Stomach smooth muscle (tissue), 2 donors: ENCODE data around the gene INTS7.
"Not testable (repeated sequence)": the region's sequence is repeated elsewhere in the genome, so short reads cannot be mapped to it uniquely, and the experiment has no call there.

ENCODE experiments used
- H3K27ac ChIP-seq: one replicate; pipeline ENCODE4 v1.7.0; 2013; ENCODE audit warnings: mild to moderate bottlenecking, low read length, inconsistent platforms
- H3K27me3 ChIP-seq, 2 donors: one replicate each; pipeline ENCODE4 v1.7.0; 2013; ENCODE audit warnings: low read length in 2 of 2; ENCODE audit not compliant: insufficient read depth in 2 of 2, control insufficient read depth in 1 of 2
- H3K36me3 ChIP-seq, 2 donors: one replicate each; pipeline ENCODE4 v1.7.0; 2013; ENCODE audit warnings: low read length in 2 of 2; ENCODE audit not compliant: control insufficient read depth in 2 of 2, insufficient read depth in 2 of 2
- H3K4me1 ChIP-seq: one replicate; pipeline ENCODE4 v1.7.0; 2013; ENCODE audit warnings: low read length; ENCODE audit not compliant: control insufficient read depth, insufficient read depth
- H3K4me3 ChIP-seq, 2 donors: one replicate each; pipeline ENCODE4 v1.7.0; 2013; ENCODE audit warnings: low read length in 2 of 2
- H3K9ac ChIP-seq, 2 donors: one replicate each; pipeline ENCODE4 v1.7.0; 2013; ENCODE audit warnings: low read length in 2 of 2, mild to moderate bottlenecking in 1 of 2
- H3K9me3 ChIP-seq, 2 donors: one replicate each; pipeline ENCODE4 v1.7.0; 2013; ENCODE audit warnings: low read length in 2 of 2; ENCODE audit not compliant: control insufficient read depth in 2 of 2
- donor health status: healthy.
- donor health status: Pancreatic carcinoma.

INTS7 gene

GRCh38 chr1:211948377-211948776 lies 87.0 kb downstream of the INTS7 start:
- no peak overlapping the region for H3K27ac ChIP-seq
- no peak overlapping the region for H3K4me3 ChIP-seq
- no peaks in the 10 kb centered on the region for H3K9me3 ChIP-seq
- no peaks in the 10 kb centered on the region for H3K4me1 ChIP-seq
- H3K27me3 ChIP-seq = no peaks in the 10 kb centered on the region
- no peak overlapping the region for H3K9ac ChIP-seq
- H3K36me3 ChIP-seq = peaks cover 0 to 2% of the 10 kb centered on the region in 2 donors

GRCh38 chr1:211947396-211948295 lies 87.7 kb downstream of the INTS7 start:
- Histone ChIP-seq H3K4me3 (no peak overlapping the region), H3K9ac (no peak overlapping the region), H3K9me3 (no peaks in the 10 kb centered on the region), H3K27ac (no peak overlapping the region), H3K36me3 (peaks cover 0 to 2% of the 10 kb centered on the region in 2 donors), H3K4me1 (no peaks in the 10 kb centered on the region), H3K27me3 (no peaks in the 10 kb centered on the region)

GRCh38 chr1:211944733-211945500 lies 90.4 kb downstream of the INTS7 start:
- Histone ChIP-seq H3K27ac (no peak overlapping the region), H3K4me3 (no peak overlapping the region), H3K9ac (no peak overlapping the region), H3K4me1 (no peaks in the 10 kb centered on the region), H3K36me3 (peaks cover 0 to 2% of the 10 kb centered on the region in 2 donors), H3K27me3 (no peaks in the 10 kb centered on the region), H3K9me3 (no peaks in the 10 kb centered on the region)

- Histone ChIP-seq H3K36me3 (peaks cover 0 to 2% of the 10 kb centered on the region in 2 donors), H3K27me3 (no peaks in the 10 kb centered on the region), H3K27ac (no peak overlapping the region), H3K9ac (no peak overlapping the region), H3K4me3 (no peak overlapping the region), H3K9me3 (no peaks in the 10 kb centered on the region), H3K4me1 (no peaks in the 10 kb centered on the region)
Observed at GRCh38 chr1:211942583-211942982, 92.8 kb downstream of the INTS7 start.

- Histone ChIP-seq H3K9me3 (no peaks in the 10 kb centered on the region), H3K36me3 (peaks cover 0 to 2% of the 10 kb centered on the region in 2 donors), H3K27me3 (no peaks in the 10 kb centered on the region), H3K9ac (no peak overlapping the region), H3K4me3 (no peak overlapping the region), H3K4me1 (no peaks in the 10 kb centered on the region), H3K27ac (no peak overlapping the region)
Observed at GRCh38 chr1:211939876-211940468, 95.4 kb downstream of the INTS7 start.

GRCh38 chr1:211938561-211938997 lies 96.8 kb downstream of the INTS7 start:
- no peaks in the 10 kb centered on the region for H3K9me3 ChIP-seq
- H3K36me3 ChIP-seq = no peaks in the 10 kb centered on the region
- peak overlapping the region in 1 of 2 donors; percentile 29 for H3K9ac ChIP-seq
- peak overlapping the region in 1 of 2 donors; percentile 16 for H3K4me3 ChIP-seq
- no peak overlapping the region for H3K27ac ChIP-seq
- H3K27me3 ChIP-seq = peaks cover 0 to 4% of the 10 kb centered on the region in 2 donors
- H3K4me1 ChIP-seq = no peaks in the 10 kb centered on the region

- H3K4me3 ChIP-seq, H3K4me1 ChIP-seq, H3K27me3 ChIP-seq, H3K9ac ChIP-seq, H3K27ac ChIP-seq, H3K36me3 ChIP-seq, H3K9me3 ChIP-seq: not testable (repeated sequence)
Observed at GRCh38 chr1:211937422-211937821, 97.9 kb downstream of the INTS7 start.

GRCh38 chr1:211935448-211935970 lies 99.8 kb downstream of the INTS7 start:
- Histone ChIP-seq H3K27me3 (peaks cover 4 to 10% of the 10 kb centered on the region in 2 donors), H3K27ac (no peak overlapping the region), H3K4me1 (no peaks in the 10 kb centered on the region), H3K4me3 (no peak overlapping the region), H3K36me3 (no peaks in the 10 kb centered on the region), H3K9ac (no peak overlapping the region), H3K9me3 (no peaks in the 10 kb centered on the region)

- Histone ChIP-seq H3K9me3 (no peaks in the 10 kb centered on the region), H3K4me3 (no peak overlapping the region), H3K27me3 (peaks cover 4 to 12% of the 10 kb centered on the region in 2 donors), H3K9ac (no peak overlapping the region), H3K27ac (no peak overlapping the region), H3K36me3 (no peaks in the 10 kb centered on the region), H3K4me1 (no peaks in the 10 kb centered on the region)
Observed at GRCh38 chr1:211933946-211934714, 101.2 kb downstream of the INTS7 start.

- Histone ChIP-seq H3K27me3 (peaks cover 4 to 12% of the 10 kb centered on the region in 2 donors), H3K36me3 (no peaks in the 10 kb centered on the region), H3K9ac (no peak overlapping the region), H3K27ac (no peak overlapping the region), H3K4me3 (no peak overlapping the region), H3K9me3 (no peaks in the 10 kb centered on the region), H3K4me1 (no peaks in the 10 kb centered on the region)
Observed at GRCh38 chr1:211932933-211933254, 102.5 kb downstream of the INTS7 start.
